Esophagus muscularis mucosa (tissue), 4 donors: ENCODE results near the gene SLC17A3. TPM values are rescaled to one million over a fixed set of nuclear protein-coding genes. Genes with fewer than 3 reads are reported as not detected.

Experiments used
- DNase-seq: peaks from one replicate; pipeline ENCODE4 v3.0.0-alpha.2; 2017; ENCODE audit errors: extremely low spot score
- H3K27ac ChIP-seq, 4 donors: fragments of 200-600 bp; sonication (generic); replicated peaks in 1 of 4; 1 replicate in 3 of 4; 2 replicates in 1 of 4; pipeline ENCODE4 v1.5.1; 2016 to 2019; ENCODE audit warnings: mild to moderate bottlenecking in 1 of 4
- H3K27me3 ChIP-seq, 4 donors: fragments of 200-600 bp; sonication (generic); one replicate each; pipeline versions ENCODE4 v1.5.1 to v1.6.0; 2016 to 2019
- H3K36me3 ChIP-seq, 4 donors: fragments of 200-600 bp; sonication (generic); one replicate each; pipeline ENCODE4 v1.5.1; 2016 to 2019
- H3K4me1 ChIP-seq, 4 donors: fragments of 200-600 bp; sonication (generic); one replicate each; pipeline ENCODE4 v1.5.1; 2016 to 2019
- H3K4me3 ChIP-seq, 4 donors: fragments of 200-600 bp; sonication (generic); 1 replicate in 2 of 4; 2 replicates in 2 of 4; pipeline ENCODE4 v1.5.1; 2016 to 2019; ENCODE audit warnings: mild to moderate bottlenecking in 4 of 4, moderate library complexity in 1 of 4
- H3K9me3 ChIP-seq, 4 donors: fragments of 200-600 bp; sonication (generic); 1 replicate in 3 of 4; 2 replicates in 1 of 4; pipeline ENCODE4 v1.5.1; 2016 to 2019
- CTCF ChIP-seq, 3 experiments: fragments of 200-600 bp in 2 of 3; fragments of 450-650 bp in 1 of 3; sonication (generic) in 2 of 3; IDR thresholded peaks; one replicate each; pipeline ENCODE4 v1.5.1; 2017 to 2019; ENCODE audit warnings: antibody characterized with exemption in 3 of 3, mild to moderate bottlenecking in 2 of 3, moderate library complexity in 1 of 3
- EP300 ChIP-seq: sonication (generic); formaldehyde crosslinking; IDR thresholded peaks from one replicate; pipeline ENCODE4 v1.6.1; 2017; ENCODE audit warnings: antibody characterized with exemption
- POLR2A ChIP-seq: fragments of 450-650 bp; IDR thresholded peaks from one replicate; pipeline ENCODE4 v1.6.1; 2017; ENCODE audit warnings: antibody characterized with exemption, moderate library complexity, mild to moderate bottlenecking, low read depth
- POLR2AphosphoS5 ChIP-seq, 2 donors: sonication (generic); formaldehyde crosslinking; IDR thresholded peaks; one replicate each; pipeline ENCODE4 v1.6.1; 2017; ENCODE audit warnings: antibody characterized with exemption in 2 of 2
- WGBS: methylation state at CpG from one replicate; pipeline ENCODE4 v1.1.5; 2018; 5-methylcytosine and 5-hydroxymethylcytosine counted together
- intact Hi-C: fragments of 100-400 bp; cut with DNase I; formaldehyde crosslinking; loops from one replicate; pipeline ENCODE4 v1.15.1; 2023
- total RNA-seq, 4 donors: library from RNA; depleted of rRNA; stranded (reverse); fragments of >200 nt; gene quantifications; one replicate each; pipeline versions ENCODE4 v1.1.0 to v1.2.1, GENCODE V29; 2016

Gene SLC17A3
- total RNA-seq, 4 donors from 2014 or later: not detected

- DNase-seq: no peak
- intact Hi-C loops: no loop called here
Measured at GRCh38 chr6:25831532-25832306, 42.3 kb downstream of the SLC17A3 start, which contains the start of gene SLC17A1. TSS of gene SLC17A1 (minus strand) at chr6:25832052. CDS start at chr6:25830557, 1,495 bp downstream.

GRCh38 chr6:25830458-25830857 lies 43.6 kb downstream of the SLC17A3 start:
- intact Hi-C loops: no loop called here
- 71% methylated on average over 4 of the region's 4 CpGs for whole genome bisulfite sequencing
- DNase-seq: no peak
- H3K27ac ChIP-seq: no peak overlapping the region
- no peaks in the 10 kb centered on the region for H3K4me1 ChIP-seq
- H3K36me3 ChIP-seq: no peaks in the 10 kb centered on the region
- TF ChIP-seq EP300 (no peak), CTCF (IDR thresholded peaks at IDR 0.05) (no peak), POLR2AphosphoS5 (IDR thresholded peaks at IDR 0.05) (no peak), POLR2A (no peak)
- H3K9me3 ChIP-seq: peaks cover 0 to 2% (median 0%) of the 10 kb centered on the region in 4 donors
- no peak overlapping the region for H3K4me3 ChIP-seq
- no peaks in the 10 kb centered on the region for H3K27me3 ChIP-seq

More at GRCh38 chr6:25831532-25832306, 42.3 kb downstream of the SLC17A3 start, which contains the start of gene SLC17A1:
- no peaks in the 10 kb centered on the region for H3K4me1 ChIP-seq
- WGBS: 72% methylated on average over 8 of the region's 8 CpGs
- TF ChIP-seq POLR2A: no peak
- no peak for TF ChIP-seq CTCF (IDR thresholded peaks at IDR 0.05)
- no peak for TF ChIP-seq POLR2AphosphoS5 (IDR thresholded peaks at IDR 0.05)
- no peak for TF ChIP-seq EP300
- no peak within 1 kb of the TSS for H3K27ac ChIP-seq
- no peak within 1 kb of the TSS for H3K4me3 ChIP-seq
- no peaks in the 10 kb centered on the region for H3K9me3 ChIP-seq
- no peaks in the 10 kb centered on the region for H3K36me3 ChIP-seq
- H3K27me3 ChIP-seq: no peaks in the 10 kb centered on the region

GRCh38 chr6:25829375-25829774 lies 44.7 kb downstream of the SLC17A3 start:
- intact Hi-C loops: no loop called here
- H3K36me3 ChIP-seq: no peaks in the 10 kb centered on the region
- no peaks in the 10 kb centered on the region for H3K4me1 ChIP-seq
- no peak overlapping the region for H3K4me3 ChIP-seq
- TF ChIP-seq CTCF (IDR thresholded peaks at IDR 0.05) (no peak), EP300 (no peak)
- H3K27ac ChIP-seq: no peak overlapping the region
- 84% methylated on average over 1 of the region's 1 CpG for WGBS
- no peak for DNase-seq
- peaks cover 0 to 4% (median 0%) of the 10 kb centered on the region in 4 donors for H3K9me3 ChIP-seq
- H3K27me3 ChIP-seq: no peaks in the 10 kb centered on the region

- Histone ChIP-seq H3K9me3 (peaks cover 0 to 4% (median 0%) of the 10 kb centered on the region in 4 donors), H3K4me1 (no peaks in the 10 kb centered on the region), H3K4me3 (no peak overlapping the region), H3K27me3 (no peaks in the 10 kb centered on the region), H3K36me3 (no peaks in the 10 kb centered on the region), H3K27ac (no peak overlapping the region)
- TF ChIP-seq POLR2AphosphoS5 (IDR thresholded peaks at IDR 0.05) (no peak), POLR2A (no peak), EP300 (no peak), CTCF (IDR thresholded peaks at IDR 0.05) (no peak)
- no peak for DNase-seq
- intact Hi-C loops: no loop called here
Measured at GRCh38 chr6:25821341-25821740, 52.7 kb downstream of the SLC17A3 start.
